IPS-15b (cell line): ENCODE data around the gene ZNF30.
"Not testable (repeated sequence)": the region's sequence is repeated elsewhere in the genome, so short reads cannot be mapped to it uniquely, and the experiment has no call there.

Experiments used
- H3K27me3 ChIP-seq: one replicate; pipeline ENCODE4 v1.6.1; 2013; ENCODE audit warnings: low read length; ENCODE audit not compliant: control insufficient read depth, insufficient read depth
- H3K36me3 ChIP-seq: one replicate; pipeline ENCODE4 v1.6.1; 2013; ENCODE audit warnings: low read length; ENCODE audit not compliant: control insufficient read depth, insufficient read depth
- H3K4me1 ChIP-seq: one replicate; pipeline ENCODE4 v1.6.1; 2013; ENCODE audit warnings: mild to moderate bottlenecking, low read length; ENCODE audit not compliant: control insufficient read depth, insufficient read depth
- H3K4me3 ChIP-seq: one replicate; pipeline ENCODE4 v1.5.1; 2013; ENCODE audit warnings: low read depth, low read length
- H3K9ac ChIP-seq: one replicate; pipeline ENCODE4 v1.6.1; 2013; ENCODE audit warnings: low read depth, mild to moderate bottlenecking, low read length
- H3K9me3 ChIP-seq: one replicate; pipeline ENCODE4 v1.6.1; 2013; ENCODE audit warnings: mild to moderate bottlenecking, low read length; ENCODE audit not compliant: control insufficient read depth, insufficient read depth

The ZNF30 gene

DNA sequence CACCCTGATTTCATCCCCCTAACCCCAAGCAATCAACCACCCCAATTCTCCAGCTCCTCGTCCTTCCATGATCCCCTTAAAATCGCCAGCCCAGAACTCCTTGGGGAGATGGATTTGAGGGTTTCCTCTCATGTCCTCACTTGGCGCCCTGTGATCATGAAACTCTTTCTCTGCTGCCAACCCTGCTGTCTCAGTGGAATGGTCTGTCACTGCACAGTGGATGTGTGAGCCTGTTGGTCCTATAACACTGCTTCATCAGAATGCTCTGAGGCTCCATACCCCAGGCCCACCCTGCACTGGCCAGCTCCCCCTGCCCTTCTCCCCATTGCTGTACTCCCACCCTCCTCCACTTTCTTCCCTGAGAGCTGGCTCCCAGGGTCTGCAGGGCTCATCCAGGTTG is 49.9 kb downstream of the ZNF30 start:
- H3K9ac ChIP-seq = no peak overlapping the region
- peaks cover 9% of the 10 kb centered on the region for H3K4me1 ChIP-seq
- no peaks in the 10 kb centered on the region for H3K36me3 ChIP-seq
- H3K4me3 ChIP-seq = no peak overlapping the region
- no peaks in the 10 kb centered on the region for H3K27me3 ChIP-seq
- no peaks in the 10 kb centered on the region for H3K9me3 ChIP-seq

DNA sequence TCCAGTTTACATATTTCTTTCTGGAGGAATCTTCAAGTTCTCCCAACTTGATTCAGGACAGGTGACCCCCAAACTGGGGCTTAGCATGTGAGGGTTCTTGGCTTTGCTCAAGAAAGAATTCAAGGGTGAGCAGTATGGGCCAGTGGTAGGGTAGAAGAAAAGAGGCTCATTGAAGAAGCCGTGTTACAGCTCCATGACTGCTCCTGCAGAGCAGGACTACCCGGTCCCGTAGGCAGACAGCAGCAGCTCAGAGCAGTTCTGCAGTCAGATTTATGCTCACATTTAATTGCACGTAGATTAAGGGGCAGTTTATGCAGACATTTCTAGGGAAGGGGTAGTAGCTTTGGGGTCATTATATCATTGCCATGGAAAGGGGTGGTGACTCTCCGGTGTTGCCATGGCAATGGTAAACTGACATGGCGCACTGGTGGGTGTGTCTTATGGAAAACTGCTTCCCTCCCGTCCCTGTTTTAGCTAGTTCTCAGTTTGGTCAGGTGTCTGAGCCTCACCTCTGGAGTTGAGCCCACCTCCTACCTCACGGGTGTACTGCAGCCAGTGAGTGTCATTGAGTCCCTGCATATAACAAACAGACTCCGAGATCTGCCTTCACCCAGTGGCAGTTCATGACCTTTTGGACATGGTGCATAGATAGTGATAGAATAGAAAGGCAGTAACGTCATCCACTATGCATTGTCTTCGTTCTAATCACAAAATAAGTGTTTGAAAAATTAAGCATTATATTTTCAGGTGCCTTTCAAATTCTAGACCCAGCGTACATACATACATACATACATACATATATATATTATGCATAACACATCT is 53.3 kb downstream of the ZNF30 start:
- no peak overlapping the region for H3K9ac ChIP-seq
- no peak overlapping the region for H3K4me3 ChIP-seq
- no peaks in the 10 kb centered on the region for H3K36me3 ChIP-seq
- peaks cover under 1% of the 10 kb centered on the region for H3K4me1 ChIP-seq
- no peaks in the 10 kb centered on the region for H3K27me3 ChIP-seq
- no peaks in the 10 kb centered on the region for H3K9me3 ChIP-seq

DNA sequence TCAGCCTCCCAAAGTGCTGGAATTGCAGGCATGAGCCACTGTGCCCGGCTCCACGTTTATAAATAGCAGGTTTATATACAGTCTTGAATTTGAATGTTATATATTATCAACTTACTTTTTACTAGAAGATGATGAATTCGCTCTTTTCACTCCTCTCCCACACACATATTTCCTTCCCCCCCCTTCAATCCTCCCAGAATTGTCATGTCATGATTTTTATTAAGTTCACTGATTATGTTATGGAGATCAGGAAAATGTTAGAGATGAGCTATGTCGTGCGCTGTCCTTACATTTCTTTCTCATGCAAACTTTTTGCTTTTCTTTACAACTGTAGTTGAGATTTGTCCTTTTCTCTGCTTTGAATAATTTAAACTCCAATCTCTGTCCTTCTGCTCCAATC is 55.6 kb downstream of the ZNF30 start:
- Histone ChIP-seq H3K4me1 (no peaks in the 10 kb centered on the region), H3K4me3 (no peak overlapping the region), H3K9me3 (no peaks in the 10 kb centered on the region), H3K36me3 (no peaks in the 10 kb centered on the region), H3K27me3 (no peaks in the 10 kb centered on the region), H3K9ac (no peak overlapping the region)

DNA sequence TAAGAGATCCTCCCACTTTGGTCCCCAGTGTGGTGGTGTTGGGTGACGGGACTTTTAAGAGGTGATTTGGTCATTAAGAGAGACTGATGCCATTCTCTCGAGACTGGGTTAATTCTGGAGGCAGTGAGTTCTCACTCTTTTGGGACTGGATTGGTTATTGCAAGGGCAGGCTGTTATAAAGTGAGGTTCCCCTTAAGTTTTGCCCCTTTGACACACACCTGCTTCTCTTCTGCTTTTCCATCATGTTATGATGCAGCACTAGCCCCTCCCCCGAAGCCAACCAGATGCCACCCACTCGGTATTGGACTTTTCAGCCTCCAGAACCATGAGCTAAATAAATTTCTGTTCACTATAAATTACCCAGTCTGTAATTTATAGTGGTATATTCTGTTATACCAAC is 57.1 kb downstream of the ZNF30 start:
- no peaks in the 10 kb centered on the region for H3K9me3 ChIP-seq

DNA sequence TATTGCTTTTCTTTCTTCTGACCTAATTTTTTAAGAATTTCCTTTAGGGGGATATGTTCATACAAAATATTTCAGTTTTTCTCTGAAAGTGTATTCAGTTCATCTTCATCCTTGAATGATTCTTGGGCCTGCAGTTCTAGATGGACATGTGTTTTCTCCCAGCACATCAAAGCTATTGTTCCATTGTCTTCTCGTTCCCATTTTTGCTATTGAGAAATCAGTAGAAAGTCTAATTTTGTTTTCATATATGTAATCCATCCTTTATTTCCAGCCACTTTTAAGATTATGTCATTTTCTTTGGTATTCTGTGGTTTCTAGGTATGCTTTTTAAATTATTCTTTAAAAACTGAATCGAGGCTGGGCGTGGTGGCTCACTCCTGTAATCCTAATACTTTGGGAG is 57.6 kb downstream of the ZNF30 start:
- Histone ChIP-seq H3K4me1 (no peaks in the 10 kb centered on the region), H3K36me3 (no peaks in the 10 kb centered on the region), H3K27me3 (no peaks in the 10 kb centered on the region), H3K9me3 (no peaks in the 10 kb centered on the region), H3K4me3 (no peak overlapping the region), H3K9ac (no peak overlapping the region)

More for the DNA sequence above, 57.1 kb downstream of the ZNF30 start:
- H3K4me3 ChIP-seq = no peak overlapping the region
- H3K4me1 ChIP-seq = no peaks in the 10 kb centered on the region
- no peaks in the 10 kb centered on the region for H3K27me3 ChIP-seq
- no peak overlapping the region for H3K9ac ChIP-seq
- no peaks in the 10 kb centered on the region for H3K36me3 ChIP-seq

DNA sequence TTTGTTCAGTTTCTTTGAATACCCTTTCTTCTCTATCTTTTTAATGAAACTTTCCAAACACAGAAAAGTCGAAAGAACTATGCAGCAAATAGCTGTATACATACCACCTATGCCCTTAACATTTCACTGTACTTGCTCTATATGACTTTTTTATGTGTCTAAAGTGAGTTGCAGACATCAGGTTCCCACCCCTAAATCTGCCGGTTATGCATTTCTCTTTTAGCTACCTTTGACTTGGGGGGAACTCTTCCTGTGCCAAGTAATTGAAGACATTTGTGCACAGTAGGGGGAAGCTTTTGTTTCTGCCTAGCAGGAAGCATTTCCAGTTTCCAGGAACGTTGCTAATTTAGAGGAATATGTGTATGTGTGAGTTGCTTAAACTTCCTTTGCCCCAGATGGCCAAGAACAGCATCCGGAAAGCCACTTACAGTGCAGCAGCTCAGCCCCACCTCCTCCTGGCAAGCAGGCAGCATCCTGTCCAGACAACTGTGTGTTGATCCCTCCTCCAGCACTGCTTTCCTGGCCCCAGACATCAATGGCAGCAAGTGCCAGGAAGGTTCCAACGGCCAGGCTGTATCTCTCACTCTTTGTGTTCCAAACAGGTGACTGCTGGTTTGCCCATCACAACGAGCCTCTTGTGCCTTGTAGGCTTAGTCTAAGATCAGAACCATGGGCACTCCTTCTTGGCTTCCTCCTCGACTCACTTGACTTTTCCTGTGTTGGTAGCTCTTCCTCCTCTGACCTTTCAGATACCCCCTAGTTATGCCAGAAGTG is 58.7 kb downstream of the ZNF30 start:
- Histone ChIP-seq H3K9me3 (no peaks in the 10 kb centered on the region), H3K36me3 (no peaks in the 10 kb centered on the region), H3K4me1 (no peaks in the 10 kb centered on the region), H3K27me3 (no peaks in the 10 kb centered on the region), H3K4me3 (no peak overlapping the region), H3K9ac (no peak overlapping the region)

DNA sequence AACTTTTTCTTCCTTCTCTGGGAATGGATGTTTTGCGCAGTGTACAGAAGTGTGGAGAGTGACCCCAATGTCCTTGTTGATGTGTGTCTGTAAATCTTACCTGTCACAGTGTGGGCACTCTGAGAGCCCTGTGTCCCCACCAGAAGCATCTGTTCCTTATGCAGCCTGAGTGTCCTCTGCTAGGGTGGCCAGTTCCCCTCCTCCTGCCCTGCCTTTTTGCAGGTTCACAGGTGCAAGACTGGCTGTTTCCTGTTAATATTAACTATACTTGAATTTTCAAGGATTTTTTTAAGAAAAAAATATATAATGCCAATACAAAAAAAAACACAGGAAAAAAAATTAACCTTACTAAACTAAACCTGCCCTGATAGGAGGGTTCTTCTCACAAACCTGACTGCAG is 61.4 kb downstream of the ZNF30 start:
- H3K36me3 ChIP-seq = no peaks in the 10 kb centered on the region
- no peaks in the 10 kb centered on the region for H3K9me3 ChIP-seq
- H3K27me3 ChIP-seq = no peaks in the 10 kb centered on the region
- no peak overlapping the region for H3K9ac ChIP-seq
- H3K4me1 ChIP-seq = no peaks in the 10 kb centered on the region
- no peak overlapping the region for H3K4me3 ChIP-seq

DNA sequence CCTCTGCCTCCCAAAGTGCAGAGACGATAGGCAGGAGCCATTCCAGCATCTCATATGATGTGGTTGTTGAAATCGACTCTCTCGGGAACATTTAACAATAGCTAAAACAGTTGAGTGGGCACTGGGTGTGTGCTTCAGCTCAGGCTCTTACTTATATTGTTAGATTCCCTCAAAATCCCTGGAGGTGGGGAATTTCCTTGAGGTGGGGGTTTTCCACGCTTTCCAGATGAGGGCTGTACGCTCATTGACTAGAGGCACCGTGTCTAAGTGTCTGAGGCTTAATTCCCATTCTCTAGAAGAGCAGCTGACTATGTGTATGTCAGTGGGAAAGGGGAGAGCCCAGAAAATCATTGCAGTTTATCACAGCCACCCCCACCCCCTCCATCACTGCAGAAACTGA is 62.6 kb downstream of the ZNF30 start:
- Histone ChIP-seq H3K4me3 (no peak overlapping the region), H3K4me1 (no peaks in the 10 kb centered on the region), H3K36me3 (no peaks in the 10 kb centered on the region), H3K27me3 (no peaks in the 10 kb centered on the region), H3K9me3 (no peaks in the 10 kb centered on the region), H3K9ac (no peak overlapping the region)

DNA sequence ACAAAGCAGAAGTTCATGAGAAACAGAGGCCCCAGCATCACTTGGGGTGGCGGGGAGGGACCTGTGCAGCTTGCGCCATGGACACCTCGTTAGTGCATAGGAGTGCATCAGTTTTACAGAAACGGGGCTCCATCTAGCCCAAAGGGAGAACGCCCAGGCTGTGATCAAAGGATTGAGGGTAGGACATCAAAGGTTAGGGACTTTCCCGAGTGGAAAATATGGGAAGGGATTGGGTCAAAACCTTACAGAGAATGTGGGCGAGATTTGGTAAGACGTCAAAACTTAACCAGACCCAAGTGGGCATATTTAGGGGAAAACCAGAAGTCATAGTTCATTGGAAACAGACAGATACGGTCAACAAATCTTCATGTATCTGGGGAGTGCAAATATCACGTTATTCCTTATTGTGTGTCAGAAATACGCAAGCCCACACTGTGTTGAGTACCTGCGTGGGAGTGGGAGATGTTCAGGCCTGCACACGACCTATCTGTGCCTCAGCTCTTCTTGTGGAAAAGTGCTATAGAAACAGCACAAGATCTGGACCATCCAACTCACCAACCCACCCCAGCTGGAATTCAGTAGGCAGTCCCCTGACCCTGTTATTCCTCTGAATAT is 64.0 kb downstream of the ZNF30 start:
- Histone ChIP-seq H3K4me1 (no peaks in the 10 kb centered on the region), H3K4me3 (no peak overlapping the region), H3K9ac (no peak overlapping the region), H3K27me3 (no peaks in the 10 kb centered on the region), H3K9me3 (no peaks in the 10 kb centered on the region), H3K36me3 (no peaks in the 10 kb centered on the region)

DNA sequence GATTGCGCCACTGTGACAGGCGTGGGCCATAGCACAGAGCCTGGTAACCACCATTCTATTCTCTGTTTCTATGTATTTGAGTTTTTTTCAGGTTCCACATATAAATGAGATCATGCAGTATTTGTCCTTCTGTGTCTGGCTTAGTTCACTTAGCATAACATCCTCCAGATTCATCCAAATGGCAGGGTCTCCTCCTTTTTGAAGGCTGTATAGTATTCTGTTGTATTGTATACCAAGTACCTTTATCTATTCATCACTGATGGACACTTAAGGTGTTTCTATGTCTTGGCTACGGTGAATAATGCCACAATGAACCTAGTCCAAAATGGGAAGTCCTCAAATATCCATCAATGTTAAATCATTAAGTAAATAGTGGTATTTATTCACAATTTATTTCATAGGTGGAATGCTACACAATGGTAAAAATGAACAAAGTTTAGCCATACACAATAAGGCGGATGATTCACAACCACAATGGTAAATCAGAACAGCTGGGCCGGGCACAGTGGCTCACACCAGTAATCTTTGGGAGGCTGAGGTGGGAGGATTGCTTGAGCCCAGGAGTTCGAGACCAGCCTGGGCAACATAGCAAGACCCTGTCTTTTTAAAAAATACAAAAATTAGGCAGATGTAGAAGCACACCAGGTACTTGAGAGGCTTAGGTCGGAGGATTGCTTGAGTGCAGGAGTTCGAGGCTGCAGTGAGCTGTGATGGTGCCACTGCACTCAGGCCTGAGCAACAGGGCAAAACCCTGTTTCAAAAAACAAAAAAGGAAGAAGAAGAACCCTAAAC is 65.0 kb downstream of the ZNF30 start:
- H3K9me3 ChIP-seq = no peaks in the 10 kb centered on the region
- H3K27me3 ChIP-seq = no peaks in the 10 kb centered on the region
- H3K36me3 ChIP-seq = no peaks in the 10 kb centered on the region
- H3K9ac ChIP-seq = no peak overlapping the region
- H3K4me1 ChIP-seq = no peaks in the 10 kb centered on the region
- H3K4me3 ChIP-seq = no peak overlapping the region

DNA sequence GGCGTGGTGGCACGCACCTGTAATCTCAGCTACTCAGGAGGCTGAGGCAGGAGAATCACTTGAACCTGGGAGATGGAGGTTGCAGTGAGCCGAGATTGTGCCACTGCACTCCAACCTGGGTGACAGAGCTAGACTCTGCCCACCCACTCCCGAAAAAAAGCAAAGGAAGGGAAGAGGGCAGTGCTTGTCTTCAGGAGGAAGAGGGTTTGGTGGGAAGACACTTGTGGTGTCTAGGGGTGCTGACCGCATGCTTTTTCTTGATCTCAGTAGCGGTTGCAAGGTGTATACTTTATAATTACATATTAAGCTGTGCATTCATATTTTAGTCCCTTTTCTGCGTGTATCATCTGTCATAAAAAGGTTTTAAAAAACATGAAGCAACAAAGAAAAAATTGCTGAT is 65.9 kb downstream of the ZNF30 start:
- H3K4me3 ChIP-seq, H3K4me1 ChIP-seq, H3K9me3 ChIP-seq, H3K36me3 ChIP-seq, H3K27me3 ChIP-seq, H3K9ac ChIP-seq: not testable (repeated sequence)
